ENCODE results near the gene KIAA0586. TPM values are rescaled to one million over a fixed set of nuclear protein-coding genes. Genes with fewer than 3 reads are reported as not detected.
"Not testable (repeated sequence)": the region's sequence is repeated elsewhere in the genome, so short reads cannot be mapped to it uniquely, and the experiment has no call there.

KIAA0586 gene
- total RNA-seq, 1 donor from 2014 or later = 20.1 TPM

GRCh38 chr14:58517592-58517991 lies 90.1 kb downstream of the KIAA0586 start:
- FAIRE-seq = no peak
- Histone ChIP-seq H3K4me2 (ENCODE audit: low read length) (no peak overlapping the region), H3K27ac (ENCODE audit: low read depth, low read length) (no peak overlapping the region), H4K20me1 (ENCODE audit: insufficient read depth, low read length) (no peaks in the 10 kb centered on the region), H3K79me2 (ENCODE audit: insufficient read depth, low read length) (no peaks in the 10 kb centered on the region), H3K4me3 (ENCODE audit: insufficient read depth, low read depth, low read length) (no peak overlapping the region), H3K36me3 (ENCODE audit: insufficient read depth, low read length) (no peaks in the 10 kb centered on the region), H2AFZ (ENCODE audit: low read depth, low read length) (no peak overlapping the region), H3K27me3 (ENCODE audit: insufficient read depth, low read length) (no peaks in the 10 kb centered on the region), H3K9me3 (ENCODE audit: insufficient read depth, low read depth, low read length) (no peaks in the 10 kb centered on the region), H3K9ac (ENCODE audit: low read length) (no peak overlapping the region), H3K4me1 (ENCODE audit: insufficient read depth, low read length) (no peaks in the 10 kb centered on the region)
- H3K9me3 Mint-ChIP-seq (ENCODE audit: unreplicated experiment) = peaks cover 5% of the 10 kb centered on the region
- H3K27me3 Mint-ChIP-seq (ENCODE audit: low read depth, unreplicated experiment) = no peaks in the 10 kb centered on the region
- H3K4me3 Mint-ChIP-seq (ENCODE audit: unreplicated experiment) = no peak overlapping the region
- peaks cover 17% of the 10 kb centered on the region for H3K36me3 Mint-ChIP-seq (ENCODE audit: low read depth, unreplicated experiment)
- H3K4me1 Mint-ChIP-seq (ENCODE audit: low read depth, unreplicated experiment) = no peaks in the 10 kb centered on the region
- no peak for DNase-seq (ENCODE audit: low read depth)
- H3K27ac Mint-ChIP-seq (ENCODE audit: unreplicated experiment) = no peak overlapping the region
- TF ChIP-seq CTCF (IDR thresholded peaks at IDR 0.05; ENCODE audit: insufficient read depth, low read depth, low read length) (no peak), EZH2 (IDR thresholded peaks at IDR 0.05; ENCODE audit: insufficient read depth, low read length) (no peak)

- not testable (repeated sequence) for H3K27ac ChIP-seq (ENCODE audit: low read depth, low read length); FAIRE-seq; H3K4me3 Mint-ChIP-seq (ENCODE audit: unreplicated experiment); H3K36me3 ChIP-seq (ENCODE audit: insufficient read depth, low read length); H2AFZ ChIP-seq (ENCODE audit: low read depth, low read length); H3K4me3 ChIP-seq (ENCODE audit: insufficient read depth, low read depth, low read length); H3K4me1 Mint-ChIP-seq (ENCODE audit: low read depth, unreplicated experiment); H3K79me2 ChIP-seq (ENCODE audit: insufficient read depth, low read length); H3K9ac ChIP-seq (ENCODE audit: low read length); H3K4me2 ChIP-seq (ENCODE audit: low read length); DNase-seq (ENCODE audit: low read depth); H3K9me3 ChIP-seq (ENCODE audit: insufficient read depth, low read depth, low read length); H3K27me3 Mint-ChIP-seq (ENCODE audit: low read depth, unreplicated experiment); H3K27ac Mint-ChIP-seq (ENCODE audit: unreplicated experiment); H3K4me1 ChIP-seq (ENCODE audit: insufficient read depth, low read length); H4K20me1 ChIP-seq (ENCODE audit: insufficient read depth, low read length); H3K27me3 ChIP-seq (ENCODE audit: insufficient read depth, low read length)
- peaks cover 27% of the 10 kb centered on the region for H3K9me3 Mint-ChIP-seq (ENCODE audit: unreplicated experiment)
- peaks cover 29% of the 10 kb centered on the region for H3K36me3 Mint-ChIP-seq (ENCODE audit: low read depth, unreplicated experiment)
These were observed 98.2 kb downstream of the KIAA0586 start for GRCh38 chr14:58525691-58526090.

- H3K79me2 ChIP-seq (ENCODE audit: insufficient read depth, low read length) = no peaks in the 10 kb centered on the region
- H3K27ac Mint-ChIP-seq (ENCODE audit: unreplicated experiment) = peak overlapping the region; percentile 65
- no peaks in the 10 kb centered on the region for H4K20me1 ChIP-seq (ENCODE audit: insufficient read depth, low read length)
- H3K27me3 ChIP-seq (ENCODE audit: insufficient read depth, low read length) = no peaks in the 10 kb centered on the region
- H3K4me3 ChIP-seq (ENCODE audit: insufficient read depth, low read depth, low read length) = no peak overlapping the region
- H3K4me3 Mint-ChIP-seq (ENCODE audit: unreplicated experiment) = no peak overlapping the region
- no peak overlapping the region for H3K27ac ChIP-seq (ENCODE audit: low read depth, low read length)
- H3K27me3 Mint-ChIP-seq (ENCODE audit: low read depth, unreplicated experiment) = no peaks in the 10 kb centered on the region
- no peak for FAIRE-seq
- no peaks in the 10 kb centered on the region for H3K36me3 Mint-ChIP-seq (ENCODE audit: low read depth, unreplicated experiment)
- H3K4me1 Mint-ChIP-seq (ENCODE audit: low read depth, unreplicated experiment) = peaks cover 22% of the 10 kb centered on the region
- H3K36me3 ChIP-seq (ENCODE audit: insufficient read depth, low read length) = no peaks in the 10 kb centered on the region
- TF ChIP-seq CTCF (IDR thresholded peaks at IDR 0.05; ENCODE audit: insufficient read depth, low read depth, low read length) (no peak), EZH2 (IDR thresholded peaks at IDR 0.05; ENCODE audit: insufficient read depth, low read length) (no peak)
- H3K4me2 ChIP-seq (ENCODE audit: low read length) = no peak overlapping the region
- H3K9me3 ChIP-seq (ENCODE audit: insufficient read depth, low read depth, low read length) = no peaks in the 10 kb centered on the region
- peak overlapping the region; percentile 28 for H2AFZ ChIP-seq (ENCODE audit: low read depth, low read length)
- peaks cover 12% of the 10 kb centered on the region for H3K4me1 ChIP-seq (ENCODE audit: insufficient read depth, low read length)
- no peak overlapping the region for H3K9ac ChIP-seq (ENCODE audit: low read length)
- H3K9me3 Mint-ChIP-seq (ENCODE audit: unreplicated experiment) = peaks cover 11% of the 10 kb centered on the region
- DNase-seq (ENCODE audit: low read depth) = peak; percentile 18
These were observed 105.9 kb downstream of the KIAA0586 start for GRCh38 chr14:58533446-58533845.
